Measurements from ENCODE around the gene CDH11.

The CDH11 gene, protein sequence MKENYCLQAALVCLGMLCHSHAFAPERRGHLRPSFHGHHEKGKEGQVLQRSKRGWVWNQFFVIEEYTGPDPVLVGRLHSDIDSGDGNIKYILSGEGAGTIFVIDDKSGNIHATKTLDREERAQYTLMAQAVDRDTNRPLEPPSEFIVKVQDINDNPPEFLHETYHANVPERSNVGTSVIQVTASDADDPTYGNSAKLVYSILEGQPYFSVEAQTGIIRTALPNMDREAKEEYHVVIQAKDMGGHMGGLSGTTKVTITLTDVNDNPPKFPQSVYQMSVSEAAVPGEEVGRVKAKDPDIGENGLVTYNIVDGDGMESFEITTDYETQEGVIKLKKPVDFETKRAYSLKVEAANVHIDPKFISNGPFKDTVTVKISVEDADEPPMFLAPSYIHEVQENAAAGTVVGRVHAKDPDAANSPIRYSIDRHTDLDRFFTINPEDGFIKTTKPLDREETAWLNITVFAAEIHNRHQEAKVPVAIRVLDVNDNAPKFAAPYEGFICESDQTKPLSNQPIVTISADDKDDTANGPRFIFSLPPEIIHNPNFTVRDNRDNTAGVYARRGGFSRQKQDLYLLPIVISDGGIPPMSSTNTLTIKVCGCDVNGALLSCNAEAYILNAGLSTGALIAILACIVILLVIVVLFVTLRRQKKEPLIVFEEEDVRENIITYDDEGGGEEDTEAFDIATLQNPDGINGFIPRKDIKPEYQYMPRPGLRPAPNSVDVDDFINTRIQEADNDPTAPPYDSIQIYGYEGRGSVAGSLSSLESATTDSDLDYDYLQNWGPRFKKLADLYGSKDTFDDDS

DNA sequence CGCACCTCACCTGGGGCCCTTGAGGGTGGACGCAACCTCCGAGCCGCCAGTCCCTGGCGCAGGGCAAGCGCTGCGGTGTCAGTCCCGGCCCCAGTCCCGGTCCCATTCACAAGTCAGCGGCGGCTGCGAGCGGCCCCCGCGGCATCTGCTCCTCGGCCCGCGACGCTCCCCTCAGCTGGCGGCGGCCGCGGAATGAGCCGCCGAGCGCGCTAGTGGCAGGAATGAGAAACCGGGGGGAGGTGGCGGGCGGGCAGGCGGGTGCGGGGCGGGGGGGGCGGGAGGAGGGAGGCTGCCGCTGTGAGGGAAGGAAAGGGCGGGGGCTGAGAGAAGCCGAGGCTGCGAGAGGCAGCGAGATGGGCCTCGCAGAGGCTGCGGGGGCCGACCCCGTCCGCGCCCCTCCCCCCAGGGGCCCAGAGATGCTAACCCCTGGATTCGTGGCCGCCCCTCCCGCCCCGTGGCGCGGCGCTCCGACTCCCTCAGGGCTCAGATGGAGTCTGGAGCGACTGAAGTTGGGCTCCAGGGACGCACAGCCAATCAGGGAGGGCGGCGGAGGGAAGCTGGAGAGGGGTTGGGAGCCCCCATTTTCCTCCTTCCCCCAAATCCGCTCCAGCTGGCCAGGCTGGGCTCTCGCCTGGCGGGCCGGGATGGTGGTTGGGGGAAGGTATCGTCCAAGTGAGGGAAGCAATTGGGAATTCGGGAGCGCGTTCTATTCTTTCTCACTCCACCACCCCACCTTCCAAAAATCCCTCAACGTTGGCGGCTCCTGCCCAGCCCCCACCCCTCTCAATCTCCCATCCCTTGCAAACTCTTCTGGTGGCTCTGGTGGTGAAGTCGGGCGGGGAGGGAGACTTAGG lies at the start of gene CDH11:
CDH11 (minus strand) TSS at position 194 of the 854 bp plus-strand sequence. CDS start 117,194 bp downstream, outside the sequence.
- DNase-seq: peak; percentile 65

DNA sequence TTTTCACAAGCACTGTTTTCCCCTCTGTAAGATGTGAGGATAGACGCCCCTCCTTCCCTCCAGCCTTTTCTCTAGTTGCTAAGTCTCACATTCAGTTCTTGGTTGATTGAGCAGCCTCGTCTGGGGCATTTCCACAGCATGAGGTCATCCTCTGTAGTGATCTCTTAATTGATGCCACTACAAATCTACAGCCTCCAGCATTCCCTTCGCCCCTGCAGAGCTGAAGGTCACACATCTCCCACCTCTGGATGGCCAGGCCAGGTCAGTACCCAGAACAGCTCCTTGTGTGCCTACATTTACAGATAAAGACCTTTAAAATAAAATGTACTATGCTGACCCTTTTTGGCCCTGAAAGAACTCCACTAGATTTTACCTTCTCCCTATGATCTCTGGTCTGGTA lies 32.5 kb upstream of the CDH11 start:
- no peak for DNase-seq

DNA sequence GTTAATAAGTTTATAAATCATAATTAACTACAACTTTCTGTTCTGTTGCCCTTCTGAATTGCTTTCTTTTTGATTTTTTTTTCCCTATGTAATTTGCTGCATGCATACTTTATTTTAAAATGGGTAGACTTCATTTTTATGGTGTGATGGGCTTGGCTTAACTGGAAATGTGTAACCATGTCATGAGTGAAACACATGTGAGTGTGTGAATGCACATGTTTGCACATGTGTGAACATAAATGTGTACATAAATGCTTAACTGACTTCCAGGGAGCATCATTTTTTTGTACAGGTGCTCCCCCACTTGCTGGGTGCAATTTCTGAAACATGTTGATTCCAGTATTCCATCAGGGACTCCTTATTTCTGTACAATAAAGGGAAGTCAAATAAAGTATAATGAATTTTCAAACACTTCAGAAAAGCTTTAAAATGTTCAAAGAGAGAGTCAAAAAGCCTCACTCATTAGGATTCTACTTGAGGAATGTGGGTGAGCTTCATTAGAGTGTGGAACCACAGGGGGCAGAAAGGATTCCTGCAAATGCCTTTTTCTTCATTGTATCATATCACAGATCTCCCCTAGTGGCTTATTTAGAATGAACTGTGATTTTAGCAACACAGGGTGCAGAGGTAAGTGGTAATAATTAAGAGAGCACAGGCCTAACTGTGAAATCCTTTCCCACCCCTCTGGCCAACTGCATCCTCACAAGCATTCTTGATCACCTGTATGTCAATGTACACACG lies 31.7 kb upstream of the CDH11 start:
- DNase-seq: no peak

DNA sequence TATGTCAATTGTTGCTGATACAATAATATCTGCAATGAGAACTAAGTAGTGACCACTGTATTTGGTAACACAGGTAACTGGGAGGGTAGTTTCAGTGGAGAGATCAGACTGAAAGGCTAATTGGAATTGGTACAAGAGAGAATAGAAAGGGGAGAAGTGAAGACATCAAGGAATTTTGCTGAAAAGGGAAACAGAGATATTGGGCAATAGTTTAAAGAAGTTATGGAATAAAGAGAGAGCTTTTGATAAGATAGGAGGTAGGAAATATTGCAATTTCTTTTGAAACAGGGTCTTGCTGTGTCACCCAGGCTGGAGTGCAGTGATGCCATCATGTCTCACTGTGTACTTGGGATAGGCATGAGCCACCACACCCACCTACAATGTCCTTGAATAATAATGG lies 26.9 kb upstream of the CDH11 start:
- DNase-seq: no peak

DNA sequence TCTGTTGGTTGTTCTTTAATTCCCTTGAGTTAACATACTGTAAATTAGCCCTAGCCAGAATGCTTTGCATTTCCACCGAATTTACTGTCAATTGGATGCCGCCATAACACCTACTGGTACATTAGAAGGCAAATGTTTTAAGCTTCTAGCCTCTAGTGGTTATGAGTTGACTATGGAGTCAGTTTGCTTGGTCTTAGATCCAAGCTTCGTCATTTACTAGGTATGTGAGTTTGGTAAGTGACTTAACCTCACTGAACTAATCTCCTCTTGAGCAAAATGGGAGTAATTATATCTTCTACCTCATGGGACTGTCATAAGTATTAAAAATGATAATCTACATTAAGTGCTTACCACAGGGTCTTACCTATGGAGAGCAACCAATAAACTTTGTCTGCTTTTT lies 20.4 kb upstream of the CDH11 start:
- DNase-seq: no peak

DNA sequence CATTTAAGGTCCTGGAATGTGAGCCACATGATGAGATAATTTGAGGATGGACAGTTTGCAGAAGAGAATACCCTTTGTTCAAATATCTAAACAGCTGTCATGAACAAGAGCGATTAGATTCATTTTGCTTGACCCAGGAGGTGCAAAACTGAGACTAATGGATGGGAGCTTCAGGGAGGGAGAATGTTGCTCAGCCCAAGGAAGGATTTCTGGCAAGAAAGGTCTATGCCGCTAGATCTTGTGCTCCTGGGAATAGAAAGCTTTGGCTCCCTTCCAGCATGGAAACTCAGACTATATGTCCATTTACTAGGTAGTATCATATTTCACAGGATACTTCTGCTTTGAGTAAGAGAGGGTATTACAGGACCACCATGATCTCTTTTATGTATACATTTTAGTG lies 14.8 kb upstream of the CDH11 start:
- no peak for DNase-seq

DNA sequence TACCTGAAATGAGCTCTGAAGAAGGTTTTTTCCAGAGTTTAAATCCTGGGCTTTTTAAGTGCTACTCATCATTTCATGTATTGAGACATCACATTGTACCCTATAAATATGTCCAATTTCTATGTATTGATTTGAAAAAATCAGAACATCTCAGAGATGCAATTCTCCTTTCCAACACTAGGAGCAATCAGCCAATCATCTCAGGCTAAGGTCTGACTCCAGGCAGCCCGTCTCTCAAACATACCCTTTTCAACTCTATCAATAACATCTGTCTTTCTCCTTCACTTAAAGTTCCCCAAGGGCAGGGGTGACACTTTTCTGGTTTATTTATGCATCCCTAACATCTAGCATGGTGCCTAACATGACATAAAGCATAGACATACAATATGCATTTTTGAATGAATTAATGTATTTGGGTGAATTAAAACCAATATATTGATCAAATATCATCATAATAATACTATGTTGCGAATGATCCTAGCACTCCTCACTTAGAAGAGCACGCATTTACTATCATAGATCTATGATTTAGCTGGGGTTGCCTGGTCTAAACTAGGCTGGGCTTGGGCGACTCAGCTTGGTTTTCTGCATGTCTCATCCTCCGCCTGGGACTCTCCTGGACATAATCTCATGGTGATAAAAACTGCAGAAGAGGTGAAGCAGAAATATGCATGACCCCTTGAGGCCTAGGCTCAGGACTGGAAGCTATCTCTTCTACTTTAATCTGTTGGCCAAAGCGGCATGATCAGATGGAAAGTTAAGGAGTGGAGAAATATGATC lies 5.2 kb upstream of the CDH11 start:
- no peak for DNase-seq

DNA sequence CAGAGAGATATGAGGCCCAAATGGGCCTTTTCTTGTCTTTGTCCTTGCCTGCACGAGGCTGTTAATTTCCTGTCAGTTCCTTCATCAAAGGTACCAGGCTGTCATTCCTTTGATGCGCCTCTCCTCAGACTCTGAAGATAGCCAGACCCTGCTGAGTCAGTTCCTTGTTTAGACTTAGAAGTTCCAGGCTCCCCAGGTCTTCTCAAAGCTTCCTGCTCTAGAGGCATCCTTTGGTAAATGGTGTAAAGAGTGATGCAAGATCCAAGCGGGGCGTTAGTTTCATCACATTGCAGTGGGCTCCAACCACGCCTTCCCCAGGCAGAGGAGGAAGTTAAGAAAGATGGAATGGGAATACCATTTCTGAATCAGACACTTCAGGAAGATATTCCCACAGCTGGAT lies 4.0 kb upstream of the CDH11 start:
- DNase-seq: no peak

DNA sequence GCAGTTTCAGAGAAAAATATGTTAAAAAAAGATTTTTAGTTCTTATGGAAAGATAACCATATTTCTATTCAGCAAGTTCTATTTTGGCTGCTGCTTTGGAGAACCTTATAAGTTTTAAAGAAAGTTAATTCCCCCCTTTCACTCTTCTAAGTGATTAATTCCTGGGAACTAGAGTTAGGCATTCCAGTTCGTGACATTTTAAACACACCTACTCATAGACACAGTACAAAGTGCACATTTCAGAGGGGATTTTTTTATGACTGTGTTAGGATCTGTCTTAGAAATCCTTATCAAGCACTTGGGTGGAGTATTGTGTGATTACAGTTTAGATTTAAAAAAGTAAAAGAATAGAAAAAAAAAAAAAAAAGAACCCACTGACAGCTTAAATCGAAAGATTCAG lies 3.5 kb upstream of the CDH11 start:
- no peak for DNase-seq

DNA sequence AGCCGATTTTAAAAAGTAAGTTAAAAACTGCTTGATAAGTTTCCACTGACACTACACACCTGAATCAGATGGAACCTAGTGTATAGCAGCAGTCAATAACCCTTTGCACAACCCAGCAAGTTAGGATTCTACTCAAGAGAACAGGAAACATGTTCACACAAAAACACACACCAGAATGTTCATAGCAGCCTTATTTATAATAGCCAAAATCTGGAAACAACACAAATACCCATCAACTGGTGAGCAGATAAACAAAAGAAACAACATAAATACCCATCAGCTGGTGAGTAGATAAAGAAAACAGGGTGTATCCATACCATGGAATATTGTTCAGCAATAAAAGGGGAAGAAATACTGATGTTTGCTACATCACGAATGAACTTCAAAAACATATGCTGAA lies 2.7 kb upstream of the CDH11 start:
- no peak for DNase-seq

DNA sequence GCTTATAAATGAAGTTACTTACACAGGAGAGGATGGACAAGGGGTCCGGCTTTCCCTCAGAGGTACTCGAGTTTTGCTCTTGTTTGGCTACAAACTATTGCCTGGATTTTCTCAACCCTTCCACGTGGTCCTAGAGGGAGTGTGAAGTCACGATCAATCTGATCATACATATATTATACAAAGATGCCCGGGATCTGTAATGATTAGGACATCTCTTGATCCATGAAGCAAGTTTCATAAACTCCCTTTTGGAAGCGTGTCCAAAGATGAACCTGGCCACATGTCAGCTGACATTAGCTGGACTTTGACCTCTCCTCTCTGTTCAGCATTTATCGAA lies 2.3 kb upstream of the CDH11 start:
- no peak for DNase-seq

DNA sequence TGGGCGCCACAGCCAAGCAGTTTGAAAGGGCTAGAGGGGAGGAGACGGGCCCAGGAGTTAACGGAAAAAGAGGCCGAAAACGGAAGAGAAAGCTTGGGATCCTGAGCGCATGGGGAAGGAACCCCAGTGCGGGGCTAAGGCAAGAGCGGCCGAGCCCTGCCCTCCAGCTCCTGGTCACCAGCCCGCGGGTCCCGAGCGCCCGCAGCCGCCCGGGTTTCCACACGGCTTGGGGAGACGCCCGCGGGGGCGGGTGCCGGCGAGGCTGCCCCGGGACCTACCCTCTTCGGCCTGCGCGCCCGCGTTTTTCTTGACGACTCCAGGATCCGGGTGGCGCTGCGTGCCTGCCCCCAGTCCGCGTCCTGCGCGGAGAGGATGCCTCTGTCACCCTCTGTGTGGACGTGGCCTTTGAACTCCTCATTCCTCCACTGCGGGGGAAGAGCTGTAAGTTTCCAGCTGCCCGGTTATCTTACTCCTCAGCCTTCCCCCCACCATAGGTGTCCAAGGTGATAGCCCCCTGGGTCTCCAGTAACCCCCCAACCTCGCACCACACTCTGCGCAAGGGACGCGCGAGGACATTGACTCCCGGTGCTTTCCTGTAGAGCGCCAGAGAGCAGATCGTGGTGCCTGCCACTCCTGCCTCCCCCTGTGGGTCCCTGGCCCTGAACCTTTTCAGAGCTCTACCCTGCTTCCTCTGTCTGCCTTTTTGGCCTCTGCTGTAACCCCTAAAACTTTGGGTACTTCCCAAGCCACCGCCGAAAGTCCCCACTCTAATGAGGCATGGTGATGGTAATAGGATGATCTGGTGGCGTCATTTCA lies 1.7 kb upstream of the CDH11 start:
- peak; percentile 34 for DNase-seq

DNA sequence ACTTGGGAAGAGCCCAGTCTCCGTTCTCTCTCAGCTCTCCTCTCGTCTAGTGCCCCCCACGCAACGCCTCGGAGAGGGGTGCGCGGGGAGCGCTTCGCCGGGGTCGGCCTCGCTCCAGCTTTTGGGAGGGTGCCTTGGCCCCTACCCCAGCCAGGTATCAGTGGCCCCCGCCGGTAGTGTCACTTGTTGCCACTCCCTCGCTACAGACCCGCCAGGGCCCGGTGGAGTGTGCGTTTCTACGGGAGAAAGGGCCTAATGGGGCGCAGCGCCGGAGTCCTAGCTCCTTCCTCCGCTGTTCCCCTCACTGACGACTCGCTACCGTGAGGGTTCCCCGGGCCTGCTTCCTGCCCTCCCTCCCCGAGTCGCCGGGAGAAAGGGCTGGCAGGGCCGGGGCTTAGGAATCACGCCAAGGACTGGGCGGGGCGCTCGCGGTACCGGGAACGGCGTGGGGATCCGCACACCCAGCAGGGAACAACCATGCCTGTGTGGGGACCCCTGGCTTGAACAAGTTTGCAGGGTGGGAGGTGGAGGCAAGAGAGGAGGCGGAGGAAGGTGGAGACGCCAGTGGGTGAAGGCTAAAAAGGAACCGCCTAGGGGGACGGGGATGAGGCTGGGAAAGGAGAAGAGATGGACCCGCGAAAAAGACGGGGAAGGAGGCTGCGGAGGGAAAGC lies 997 bp upstream of the CDH11 start:
- DNase-seq: peak; percentile 34

DNA sequence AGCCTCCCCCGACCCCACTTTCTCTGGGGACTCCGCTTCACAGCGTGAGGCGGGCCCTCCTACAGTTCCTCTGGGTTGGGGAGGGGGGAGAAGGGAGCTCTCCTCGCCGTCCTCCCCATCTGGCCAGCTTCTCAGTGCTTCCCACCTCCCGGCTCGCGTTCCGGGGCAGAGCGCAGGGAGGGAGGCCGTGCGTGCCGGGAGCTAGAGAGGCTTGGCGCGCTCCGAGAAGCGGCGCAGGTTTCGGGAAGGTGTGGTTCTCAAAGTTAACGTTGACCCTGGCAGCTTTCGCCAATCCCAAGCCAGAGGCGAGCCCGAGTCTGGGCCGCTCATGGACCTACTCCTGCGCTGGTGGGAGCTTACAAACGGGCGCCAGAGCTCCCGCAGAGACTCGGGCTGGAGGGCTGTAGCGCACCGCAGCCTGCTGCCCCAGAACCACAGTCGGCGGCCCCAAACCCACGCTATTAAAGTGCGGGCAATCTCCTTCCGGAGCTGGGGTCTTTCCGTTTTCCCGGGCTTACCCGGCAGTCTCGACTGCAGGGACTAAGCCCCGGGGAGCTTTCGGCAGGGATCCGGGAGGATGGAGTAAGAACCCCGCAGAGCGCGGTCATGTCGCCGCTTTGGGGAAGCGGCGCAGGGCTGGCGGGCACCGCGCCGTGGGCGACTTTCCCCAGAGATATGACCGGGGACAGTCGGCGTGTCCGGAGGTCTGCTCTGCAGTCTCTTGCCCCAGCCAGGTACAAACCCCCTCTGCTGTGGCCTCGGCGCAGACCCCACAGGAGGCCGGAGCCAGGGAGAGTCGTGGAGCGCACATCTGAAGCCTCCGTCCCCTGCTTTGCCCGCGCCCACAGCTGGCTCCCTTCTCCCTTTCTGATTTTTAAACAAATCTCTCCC lies 787 bp downstream of the CDH11 start:
- DNase-seq: peak; percentile 29

DNA sequence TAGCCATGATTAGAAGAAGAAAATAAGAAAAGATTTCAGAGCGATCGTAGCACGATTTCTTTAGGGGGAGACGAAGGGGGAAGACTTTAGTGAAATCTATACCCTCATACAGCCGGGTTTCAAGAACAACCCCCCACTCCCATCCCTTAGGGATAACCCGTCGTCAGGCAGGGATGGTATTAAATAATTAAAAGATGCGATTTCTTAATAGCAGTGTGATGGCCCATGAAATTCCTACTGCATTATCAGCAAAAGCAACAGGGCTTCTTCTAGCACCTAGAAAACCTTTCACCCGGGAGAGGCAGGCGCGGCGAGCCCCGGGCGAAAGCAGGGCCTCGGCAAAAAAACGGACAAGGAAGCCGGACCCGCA lies 1.4 kb downstream of the CDH11 start:
- no peak for DNase-seq

DNA sequence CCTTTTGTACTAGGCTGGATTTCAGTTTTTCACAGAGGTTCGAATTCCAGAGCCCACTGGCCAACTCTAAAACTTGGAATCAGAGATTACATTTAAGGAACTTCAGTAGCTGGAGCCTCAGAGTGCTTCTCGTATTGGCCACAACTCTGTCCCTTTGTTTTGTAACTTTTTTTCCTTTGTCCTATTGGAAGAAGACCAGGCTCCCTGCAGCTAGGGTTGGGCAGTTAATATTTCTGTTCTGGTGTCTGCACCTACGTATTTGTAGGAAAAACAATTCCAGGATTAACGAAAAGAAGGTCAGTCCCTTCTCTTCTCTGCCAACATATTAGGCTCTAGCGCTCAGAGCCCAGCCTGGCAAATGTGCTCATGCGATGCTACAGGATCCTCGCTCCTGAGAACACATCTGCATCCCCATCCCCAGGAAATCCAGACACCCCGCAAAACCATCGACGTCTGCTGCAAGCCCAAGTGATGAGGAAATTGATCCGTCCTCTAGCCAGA lies 1.9 kb downstream of the CDH11 start:
- DNase-seq: peak; percentile 36

DNA sequence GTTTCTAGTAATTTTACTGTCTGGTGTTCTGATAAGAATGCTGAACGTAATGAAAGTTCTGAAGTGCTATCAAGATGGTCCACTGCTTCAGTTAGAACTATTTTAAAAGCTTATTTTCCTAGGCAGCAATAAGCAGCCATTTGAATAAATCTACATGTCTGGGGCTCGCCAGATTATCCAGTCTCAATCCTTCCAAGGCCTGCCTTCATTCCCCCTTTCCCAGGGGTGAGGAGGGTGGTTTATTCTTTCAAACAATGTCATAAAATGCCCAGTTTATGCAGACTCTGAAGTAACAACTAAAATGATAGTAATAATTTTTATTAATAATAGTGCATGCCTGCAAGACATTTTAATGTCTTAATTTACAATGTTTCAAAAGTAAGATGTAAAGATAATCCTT lies 2.4 kb downstream of the CDH11 start:
- DNase-seq: no peak

DNA sequence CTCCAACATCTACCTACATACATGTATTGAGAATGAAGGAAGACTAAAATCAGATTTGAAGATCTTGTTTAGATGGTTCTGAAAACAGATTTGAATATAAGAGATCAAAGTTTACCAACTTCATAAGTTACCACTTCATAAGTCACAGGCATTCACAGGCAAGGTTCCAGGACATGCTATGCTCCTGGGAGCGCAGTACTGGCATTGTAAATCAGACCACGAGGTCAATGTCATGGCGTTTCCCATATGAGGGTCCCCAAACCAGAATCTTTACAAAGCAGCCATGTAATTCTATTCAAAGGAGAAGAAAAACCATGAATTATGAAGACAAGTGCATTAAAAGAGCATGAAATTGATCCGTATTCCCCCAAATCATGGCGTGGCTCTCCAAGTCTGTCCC lies 3.0 kb downstream of the CDH11 start:
- DNase-seq: no peak

DNA sequence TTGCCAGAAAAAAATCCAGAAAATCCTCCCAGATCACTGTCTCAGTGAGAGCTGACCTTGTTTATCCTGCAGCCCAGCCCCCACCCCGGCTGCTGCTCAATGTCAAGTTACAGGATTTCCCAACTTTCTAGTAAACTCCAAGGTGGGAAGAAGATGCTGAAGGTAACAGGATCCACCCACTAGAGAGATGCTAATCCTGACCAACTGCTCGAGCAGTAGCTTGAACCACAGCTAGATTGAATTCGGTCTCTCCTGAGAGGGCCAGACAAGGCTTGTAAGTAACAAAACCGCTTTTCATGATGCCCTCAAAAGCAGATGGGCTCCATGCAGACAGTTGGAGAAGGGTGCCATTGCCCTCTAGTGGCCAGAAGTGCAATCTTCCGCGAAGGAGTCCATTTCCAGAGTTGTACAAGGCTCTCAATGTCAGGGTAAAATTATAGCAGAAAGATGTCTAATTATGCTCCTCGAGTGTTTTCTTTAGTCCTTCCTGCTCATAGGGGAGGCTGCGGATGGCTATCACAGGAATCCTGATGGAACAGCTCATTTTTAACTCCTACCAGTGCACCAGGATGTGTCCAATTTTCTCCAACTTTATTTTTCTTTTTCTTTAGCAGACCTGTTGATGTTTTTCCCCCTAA lies 3.9 kb downstream of the CDH11 start:
- DNase-seq: peak; percentile 91
